HG03045 (cell line): Measurements from ENCODE around the gene ZCCHC14.
"Not testable (repeated sequence)": the region's sequence is repeated elsewhere in the genome, so short reads cannot be mapped to it uniquely, and the experiment has no call there.

ENCODE experiments used
- ATAC-seq: cut with Tn5 transposase; IDR thresholded peaks from one replicate; pipeline ENCODE4 v1.9.1; 2021; ENCODE audit warnings: mild to moderate bottlenecking, moderate library complexity; ENCODE audit not compliant: unreplicated experiment

ZCCHC14 gene

GRCh38 chr16:87525352-87525751 is 32.5 kb upstream of the ZCCHC14 start:
- no peak for ATAC-seq

GRCh38 chr16:87524407-87524806 is 31.6 kb upstream of the ZCCHC14 start:
- no peak for ATAC-seq

- ATAC-seq: not testable (repeated sequence)
Observed at GRCh38 chr16:87523605-87524004, 30.8 kb upstream of the ZCCHC14 start.

- ATAC-seq: not testable (repeated sequence)
Observed at GRCh38 chr16:87521764-87522163, 28.9 kb upstream of the ZCCHC14 start.

- not testable (repeated sequence) for ATAC-seq
Observed at GRCh38 chr16:87519170-87519569, 26.3 kb upstream of the ZCCHC14 start.

- ATAC-seq: not testable (repeated sequence)
Observed at GRCh38 chr16:87518430-87519051, 25.7 kb upstream of the ZCCHC14 start.

- not testable (repeated sequence) for ATAC-seq
Observed at GRCh38 chr16:87517610-87518429, 25.0 kb upstream of the ZCCHC14 start.

- ATAC-seq: no peak
Observed at GRCh38 chr16:87516361-87516760, 23.5 kb upstream of the ZCCHC14 start.

GRCh38 chr16:87515475-87516330 is 22.9 kb upstream of the ZCCHC14 start:
- no peak for ATAC-seq

GRCh38 chr16:87509778-87510177 is 17.0 kb upstream of the ZCCHC14 start:
- not testable (repeated sequence) for ATAC-seq

GRCh38 chr16:87507351-87508069 is 14.7 kb upstream of the ZCCHC14 start:
- no peak for ATAC-seq

- ATAC-seq: no peak
Observed at GRCh38 chr16:87506423-87507350, 13.9 kb upstream of the ZCCHC14 start.

- no peak for ATAC-seq
Observed at GRCh38 chr16:87505834-87506233, 13.0 kb upstream of the ZCCHC14 start.

GRCh38 chr16:87503232-87503937 is 10.6 kb upstream of the ZCCHC14 start:
- not testable (repeated sequence) for ATAC-seq

GRCh38 chr16:87502308-87502969 is 9.6 kb upstream of the ZCCHC14 start:
- no peak for ATAC-seq

- no peak for ATAC-seq
Observed at GRCh38 chr16:87501117-87501516, 8.3 kb upstream of the ZCCHC14 start.

- no peak for ATAC-seq
Observed at GRCh38 chr16:87499189-87499486, 6.3 kb upstream of the ZCCHC14 start.

- no peak for ATAC-seq
Observed at GRCh38 chr16:87498324-87499188, 5.7 kb upstream of the ZCCHC14 start.
